Measurements from ENCODE around the gene R3HDML.
"Not testable (repeated sequence)": the region's sequence is repeated elsewhere in the genome, so short reads cannot be mapped to it uniquely, and the experiment has no call there.

The R3HDML gene

GRCh38 chr20:44344723-44345122 is 7.9 kb downstream of the R3HDML start:
- no peaks in the 10 kb centered on the region for H3K9me3 Mint-ChIP-seq
- no peak overlapping the region for H3K27ac Mint-ChIP-seq
- no peak overlapping the region for H3K4me3 Mint-ChIP-seq
- DNase-seq (ENCODE audit: low spot score): no peak
- no peaks in the 10 kb centered on the region for H3K27me3 Mint-ChIP-seq (ENCODE audit: low read depth)
- no peaks in the 10 kb centered on the region for H3K4me1 Mint-ChIP-seq (ENCODE audit: low read depth)
- H3K36me3 Mint-ChIP-seq (ENCODE audit: low read depth): no peaks in the 10 kb centered on the region

GRCh38 chr20:44345147-44345546 is 8.3 kb downstream of the R3HDML start:
- Mint-ChIP-seq H3K36me3 (ENCODE audit: low read depth) (no peaks in the 10 kb centered on the region), H3K27ac (no peak overlapping the region)

GRCh38 chr20:44345941-44346340 is 9.1 kb downstream of the R3HDML start:
- not testable (repeated sequence) for DNase-seq (ENCODE audit: low spot score); H3K36me3 Mint-ChIP-seq (ENCODE audit: low read depth); H3K27me3 Mint-ChIP-seq (ENCODE audit: low read depth); H3K4me1 Mint-ChIP-seq (ENCODE audit: low read depth); H3K27ac Mint-ChIP-seq; H3K4me3 Mint-ChIP-seq; H3K9me3 Mint-ChIP-seq

More at GRCh38 chr20:44345147-44345546, 8.3 kb downstream of the R3HDML start:
- DNase-seq (ENCODE audit: low spot score): no peak
- no peak overlapping the region for H3K4me3 Mint-ChIP-seq
- H3K27me3 Mint-ChIP-seq (ENCODE audit: low read depth): no peaks in the 10 kb centered on the region
- H3K9me3 Mint-ChIP-seq: no peaks in the 10 kb centered on the region
- H3K4me1 Mint-ChIP-seq (ENCODE audit: low read depth): no peaks in the 10 kb centered on the region

GRCh38 chr20:44348168-44348659 is 11.4 kb downstream of the R3HDML start:
- no peak overlapping the region for H3K27ac Mint-ChIP-seq

GRCh38 chr20:44349349-44349748 is 12.5 kb downstream of the R3HDML start:
- no peaks in the 10 kb centered on the region for H3K9me3 Mint-ChIP-seq
- no peaks in the 10 kb centered on the region for H3K4me1 Mint-ChIP-seq (ENCODE audit: low read depth)
- DNase-seq (ENCODE audit: low spot score): no peak
- no peaks in the 10 kb centered on the region for H3K36me3 Mint-ChIP-seq (ENCODE audit: low read depth)
- no peak overlapping the region for H3K27ac Mint-ChIP-seq
- no peak overlapping the region for H3K4me3 Mint-ChIP-seq
- no peaks in the 10 kb centered on the region for H3K27me3 Mint-ChIP-seq (ENCODE audit: low read depth)

More at GRCh38 chr20:44348168-44348659, 11.4 kb downstream of the R3HDML start:
- Mint-ChIP-seq H3K36me3 (ENCODE audit: low read depth) (no peaks in the 10 kb centered on the region), H3K27me3 (ENCODE audit: low read depth) (no peaks in the 10 kb centered on the region), H3K4me1 (ENCODE audit: low read depth) (no peaks in the 10 kb centered on the region), H3K4me3 (no peak overlapping the region), H3K9me3 (no peaks in the 10 kb centered on the region)
- no peak for DNase-seq (ENCODE audit: low spot score)

- no peaks in the 10 kb centered on the region for H3K36me3 Mint-ChIP-seq (ENCODE audit: low read depth)
- H3K27ac Mint-ChIP-seq: no peak overlapping the region
- H3K4me3 Mint-ChIP-seq: no peak overlapping the region
- H3K27me3 Mint-ChIP-seq (ENCODE audit: low read depth): no peaks in the 10 kb centered on the region
- DNase-seq (ENCODE audit: low spot score): no peak
- H3K9me3 Mint-ChIP-seq: no peaks in the 10 kb centered on the region
- H3K4me1 Mint-ChIP-seq (ENCODE audit: low read depth): no peaks in the 10 kb centered on the region
These were observed 13.7 kb downstream of the R3HDML start for GRCh38 chr20:44350567-44350966.

GRCh38 chr20:44354979-44355497 is 18.2 kb downstream of the R3HDML start:
- Mint-ChIP-seq H3K9me3 (no peaks in the 10 kb centered on the region), H3K4me1 (ENCODE audit: low read depth) (no peaks in the 10 kb centered on the region), H3K4me3 (no peak overlapping the region), H3K27ac (no peak overlapping the region), H3K27me3 (ENCODE audit: low read depth) (peaks cover 3% of the 10 kb centered on the region), H3K36me3 (ENCODE audit: low read depth) (no peaks in the 10 kb centered on the region)
- no peak for DNase-seq (ENCODE audit: low spot score)

- Mint-ChIP-seq H3K36me3 (ENCODE audit: low read depth) (no peaks in the 10 kb centered on the region), H3K4me3 (no peak within 1 kb of the TSS), H3K27ac (no peak within 1 kb of the TSS), H3K4me1 (ENCODE audit: low read depth) (no peaks in the 10 kb centered on the region), H3K9me3 (no peaks in the 10 kb centered on the region), H3K27me3 (ENCODE audit: low read depth) (peaks cover 4% of the 10 kb centered on the region)
- no peak for DNase-seq (ENCODE audit: low spot score)
These were observed 18.9 kb downstream of the R3HDML start, which contains the start of gene HNF4A for GRCh38 chr20:44355498-44356352. TSS of gene HNF4A (plus strand) at chr20:44355699. CDS start at chr20:44355805, 106 bp downstream.

- Mint-ChIP-seq H3K4me1 (ENCODE audit: low read depth) (no peaks in the 10 kb centered on the region), H3K27ac (no peak overlapping the region), H3K27me3 (ENCODE audit: low read depth) (peaks cover 4% of the 10 kb centered on the region)
These were observed 19.5 kb downstream of the R3HDML start for GRCh38 chr20:44356353-44356723.

GRCh38 chr20:44357020-44357419 is 20.2 kb downstream of the R3HDML start:
- H3K4me1 Mint-ChIP-seq (ENCODE audit: low read depth): no peaks in the 10 kb centered on the region
- DNase-seq (ENCODE audit: low spot score): no peak
- H3K4me3 Mint-ChIP-seq: no peak overlapping the region
- no peaks in the 10 kb centered on the region for H3K9me3 Mint-ChIP-seq
- peaks cover 4% of the 10 kb centered on the region for H3K27me3 Mint-ChIP-seq (ENCODE audit: low read depth)
- H3K36me3 Mint-ChIP-seq (ENCODE audit: low read depth): no peaks in the 10 kb centered on the region
- no peak overlapping the region for H3K27ac Mint-ChIP-seq

More at GRCh38 chr20:44356353-44356723, 19.5 kb downstream of the R3HDML start:
- no peak for DNase-seq (ENCODE audit: low spot score)
- Mint-ChIP-seq H3K36me3 (ENCODE audit: low read depth) (no peaks in the 10 kb centered on the region), H3K9me3 (no peaks in the 10 kb centered on the region), H3K4me3 (no peak overlapping the region)

- DNase-seq (ENCODE audit: low spot score): no peak
- Mint-ChIP-seq H3K27ac (no peak overlapping the region), H3K27me3 (ENCODE audit: low read depth) (peaks cover 4% of the 10 kb centered on the region), H3K36me3 (ENCODE audit: low read depth) (no peaks in the 10 kb centered on the region), H3K4me1 (ENCODE audit: low read depth) (no peaks in the 10 kb centered on the region), H3K4me3 (no peak overlapping the region), H3K9me3 (no peaks in the 10 kb centered on the region)
These were observed 20.8 kb downstream of the R3HDML start for GRCh38 chr20:44357555-44358125.

GRCh38 chr20:44358776-44359175 is 21.9 kb downstream of the R3HDML start:
- DNase-seq (ENCODE audit: low spot score): no peak
- no peaks in the 10 kb centered on the region for H3K36me3 Mint-ChIP-seq (ENCODE audit: low read depth)
- no peak overlapping the region for H3K4me3 Mint-ChIP-seq
- H3K27me3 Mint-ChIP-seq (ENCODE audit: low read depth): peaks cover 4% of the 10 kb centered on the region
- no peaks in the 10 kb centered on the region for H3K9me3 Mint-ChIP-seq
- H3K4me1 Mint-ChIP-seq (ENCODE audit: low read depth): no peaks in the 10 kb centered on the region
- H3K27ac Mint-ChIP-seq: no peak overlapping the region

GRCh38 chr20:44360221-44360620 is 23.4 kb downstream of the R3HDML start:
- Mint-ChIP-seq H3K36me3 (ENCODE audit: low read depth) (no peaks in the 10 kb centered on the region), H3K9me3 (no peaks in the 10 kb centered on the region), H3K4me3 (no peak overlapping the region), H3K4me1 (ENCODE audit: low read depth) (no peaks in the 10 kb centered on the region), H3K27me3 (ENCODE audit: low read depth) (peaks cover 4% of the 10 kb centered on the region), H3K27ac (no peak overlapping the region)
- DNase-seq (ENCODE audit: low spot score): no peak

GRCh38 chr20:44361021-44361420 is 24.2 kb downstream of the R3HDML start:
- Mint-ChIP-seq H3K27ac (no peak overlapping the region), H3K9me3 (no peaks in the 10 kb centered on the region), H3K27me3 (ENCODE audit: low read depth) (peaks cover 4% of the 10 kb centered on the region), H3K4me3 (no peak overlapping the region), H3K4me1 (ENCODE audit: low read depth) (no peaks in the 10 kb centered on the region), H3K36me3 (ENCODE audit: low read depth) (no peaks in the 10 kb centered on the region)
- no peak for DNase-seq (ENCODE audit: low spot score)

All from T-helper 2 cell treated with Interferon-gamma antibody and Interleukin-4, amounts not matched to agents 5 μg/mL and 100 μg/mL, for 36 hours (primary cell).